GM18868 (cell line): ENCODE data around the gene PML.

Source experiments
- ATAC-seq: cut with Tn5 transposase; IDR thresholded peaks from one replicate; pipeline ENCODE4 v1.9.1; 2021; ENCODE audit warnings: mild to moderate bottlenecking, moderate library complexity; ENCODE audit not compliant: unreplicated experiment

PML gene

DNA sequence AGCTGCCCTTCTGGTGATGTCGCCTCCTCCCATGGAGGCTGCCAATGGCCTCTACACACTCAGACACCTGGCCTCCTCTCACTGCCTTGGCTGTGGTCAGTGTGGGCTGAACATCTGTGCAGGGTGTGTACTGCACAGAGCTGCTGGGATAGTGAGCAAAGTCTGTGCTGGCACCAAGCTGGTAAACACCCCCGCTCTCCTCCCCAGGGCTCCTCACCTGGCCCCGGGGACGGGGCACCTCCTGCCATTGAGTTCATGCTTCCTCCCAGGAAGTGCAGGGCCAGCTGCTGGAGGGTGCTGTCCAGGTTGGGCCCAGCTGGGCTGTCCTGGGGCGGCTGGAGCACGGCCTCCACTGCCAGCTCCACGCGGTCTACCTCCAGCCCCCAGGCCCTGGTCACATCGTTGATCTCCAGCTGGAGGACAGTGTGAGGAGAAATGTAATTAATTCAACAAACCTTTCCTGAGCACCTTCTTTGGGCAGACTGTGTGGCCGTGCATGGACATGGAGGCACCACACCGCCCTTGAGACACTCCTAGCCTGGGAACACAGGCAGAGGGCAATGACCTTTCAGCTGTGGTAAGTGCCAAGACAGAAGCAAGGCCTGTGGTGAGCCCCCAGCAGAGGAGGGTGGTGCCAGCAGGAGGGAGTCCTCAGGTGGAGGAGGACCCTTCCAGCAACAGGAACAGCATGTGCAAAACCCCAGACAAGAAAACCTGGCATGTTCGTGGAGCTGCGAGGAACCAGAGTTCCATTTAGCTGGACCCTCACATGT, 9.2 kb upstream of the PML start:
- no peak for ATAC-seq

DNA sequence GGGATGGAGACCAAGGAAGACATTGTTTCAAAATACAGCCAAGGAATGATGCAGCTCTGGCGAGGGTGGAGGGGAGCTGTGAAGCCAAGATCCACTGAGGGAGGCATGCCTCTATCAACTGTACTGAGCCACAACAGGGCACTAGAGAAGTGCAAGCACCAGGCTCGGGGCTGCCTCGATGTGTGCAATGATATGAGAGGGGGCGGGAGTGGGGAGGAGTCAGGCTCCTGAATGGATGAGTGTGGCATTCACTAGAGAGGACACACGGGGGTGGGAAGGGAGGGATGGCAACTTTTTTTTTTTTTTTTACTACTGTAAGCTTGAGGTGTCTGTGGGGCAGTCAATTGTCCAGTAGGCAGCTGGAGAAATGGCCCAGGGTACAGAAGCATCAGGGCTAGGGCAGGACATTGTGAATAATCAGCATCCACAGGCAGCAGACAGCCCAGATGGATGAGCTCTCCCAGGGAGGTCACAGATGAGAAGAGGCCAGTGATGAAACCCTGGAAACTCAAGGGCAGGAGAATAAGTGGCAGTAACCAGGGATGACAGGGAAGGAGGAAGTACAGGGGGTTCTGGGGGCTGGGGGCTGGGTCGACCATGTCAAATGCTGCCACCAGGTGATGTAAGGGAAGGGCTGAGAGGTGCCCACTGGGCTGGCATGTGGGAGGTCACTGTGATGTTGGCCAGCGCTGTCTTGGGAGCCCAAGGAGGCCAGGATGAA, 8.3 kb upstream of the PML start:
- ATAC-seq, result no peak

DNA sequence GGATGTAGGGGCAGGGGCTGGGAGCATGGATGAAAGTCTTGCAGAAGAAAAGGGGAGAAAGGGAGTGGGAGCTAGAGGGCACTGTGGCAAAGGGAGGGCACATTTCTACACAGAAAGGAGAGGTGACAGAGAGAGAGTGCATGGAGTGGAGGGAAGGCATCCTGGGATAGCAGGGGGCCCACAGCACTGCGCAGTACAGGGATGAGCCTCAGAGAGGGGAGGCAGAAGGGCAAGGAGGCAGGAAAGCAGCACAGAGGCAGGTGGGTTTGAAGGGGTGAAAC, 7.8 kb upstream of the PML start:
- ATAC-seq, result no peak

DNA sequence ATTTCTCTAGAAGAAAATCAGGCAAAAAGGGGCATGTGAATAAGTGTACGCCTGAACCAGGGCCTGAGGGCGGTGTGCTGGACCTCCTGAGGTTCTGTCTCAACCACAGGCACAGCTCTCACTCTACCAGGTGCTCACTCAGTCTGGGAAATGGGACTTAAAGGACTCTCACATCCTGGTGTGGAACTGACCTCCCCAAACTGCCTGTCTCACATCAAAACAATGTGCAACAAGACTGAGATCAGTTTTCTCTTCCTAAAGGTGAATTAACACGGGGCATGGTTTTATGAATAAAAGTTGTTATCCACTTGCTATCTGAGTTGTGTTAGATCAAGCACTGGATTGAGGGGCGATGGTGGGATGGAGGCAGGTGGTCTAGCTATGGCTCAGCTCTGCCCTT, 7.3 kb upstream of the PML start:
- no peak for ATAC-seq

DNA sequence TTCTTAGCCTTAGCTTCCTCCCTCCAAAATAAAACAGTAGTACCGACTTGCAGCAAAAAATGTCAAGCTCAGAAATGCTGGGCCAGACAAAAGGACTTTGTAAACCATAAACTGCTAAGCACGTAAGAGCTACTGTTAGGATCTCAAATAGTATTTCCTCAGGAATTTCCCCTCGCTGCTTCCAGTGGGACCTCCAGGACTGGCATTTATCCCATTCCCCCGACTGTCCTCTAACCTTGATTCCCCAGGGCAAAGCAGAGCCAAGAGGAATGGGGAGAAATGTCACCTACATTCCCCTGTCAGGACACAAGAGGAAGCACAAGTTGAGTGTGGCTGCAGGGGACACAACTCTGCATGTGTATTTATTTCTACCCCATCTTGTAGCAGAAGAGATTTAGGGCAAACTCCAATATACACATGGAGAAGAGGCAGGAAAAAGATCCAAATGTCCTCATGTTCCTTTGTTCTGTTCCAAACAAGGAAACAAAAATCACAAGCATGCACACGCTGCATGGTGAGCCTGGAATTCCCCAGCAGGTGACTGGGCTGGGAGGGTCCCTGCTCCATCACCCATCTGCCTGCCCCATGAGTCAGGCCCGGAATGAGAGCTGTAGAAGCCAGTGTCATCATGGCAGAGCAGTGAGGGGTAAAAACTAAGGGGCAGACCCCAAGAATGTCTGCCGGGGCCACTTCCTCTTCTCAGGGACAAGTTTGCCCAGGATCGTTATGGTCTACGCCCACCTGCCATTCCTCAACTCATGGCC, 6.7 kb upstream of the PML start:
- ATAC-seq, result peak; percentile 42

DNA sequence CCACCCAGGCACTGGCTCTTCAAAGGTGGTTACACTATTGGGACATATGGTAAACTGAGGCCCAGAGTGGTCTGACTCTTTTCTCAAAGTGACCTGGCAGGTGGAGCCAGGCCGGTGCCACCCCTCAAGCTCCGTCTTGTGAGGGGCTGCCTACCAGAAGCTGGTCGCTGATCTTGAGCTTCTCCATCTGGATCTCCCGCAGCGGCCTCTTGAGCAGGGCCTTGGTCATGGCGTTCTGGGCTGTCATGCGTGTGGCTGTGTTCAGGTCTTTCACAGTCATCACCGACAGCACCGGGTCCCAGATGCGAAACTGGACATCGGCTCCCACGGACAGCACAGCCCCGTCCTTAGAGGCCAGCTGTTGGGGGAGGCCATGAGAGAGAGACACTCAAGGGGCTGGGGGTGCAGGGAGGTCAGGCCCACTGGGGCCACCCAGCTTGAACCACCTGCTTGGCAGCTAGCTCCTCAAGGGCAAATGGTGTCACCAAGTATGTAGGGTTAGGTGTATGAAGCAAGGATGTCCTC, 6.0 kb upstream of the PML start:
- no peak for ATAC-seq

DNA sequence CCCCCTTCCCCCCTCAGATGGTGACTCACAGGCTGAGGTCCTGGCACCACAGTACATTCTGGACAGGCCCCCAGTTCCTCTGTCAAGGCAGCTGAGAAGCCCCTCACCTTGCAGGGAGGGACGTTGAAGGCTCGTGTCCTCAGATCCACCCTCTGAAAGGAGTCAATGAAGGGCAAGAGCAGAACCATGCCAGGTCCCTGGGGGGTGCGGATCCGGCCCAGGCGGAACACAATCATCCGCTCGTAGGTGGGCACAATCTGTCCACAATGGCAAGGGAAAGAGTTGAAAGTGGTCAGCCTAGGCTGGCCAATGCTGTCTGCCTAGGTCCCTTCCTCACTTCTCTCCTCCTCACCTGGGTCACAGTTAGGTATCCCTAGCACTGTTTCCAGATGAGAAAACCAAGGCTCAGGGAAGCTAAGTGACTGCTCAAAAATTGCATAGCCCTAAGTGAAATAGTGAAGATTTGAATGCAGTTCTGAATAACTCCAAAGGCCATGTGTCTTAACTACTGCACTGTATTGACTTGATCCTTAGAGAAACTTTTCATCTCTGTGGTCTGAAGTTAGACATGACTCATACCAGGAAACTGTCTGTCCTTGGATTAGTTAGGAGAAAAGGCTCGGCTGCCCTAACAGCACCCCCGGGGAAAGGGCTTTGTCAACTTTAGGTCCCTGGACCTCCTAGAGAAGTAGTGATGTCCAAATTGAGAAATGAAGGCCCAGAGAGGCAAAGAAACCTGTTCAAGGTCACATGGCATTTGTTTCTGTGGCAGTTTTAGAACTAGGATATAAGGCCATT, 5.3 kb upstream of the PML start:
- ATAC-seq, result no peak

DNA sequence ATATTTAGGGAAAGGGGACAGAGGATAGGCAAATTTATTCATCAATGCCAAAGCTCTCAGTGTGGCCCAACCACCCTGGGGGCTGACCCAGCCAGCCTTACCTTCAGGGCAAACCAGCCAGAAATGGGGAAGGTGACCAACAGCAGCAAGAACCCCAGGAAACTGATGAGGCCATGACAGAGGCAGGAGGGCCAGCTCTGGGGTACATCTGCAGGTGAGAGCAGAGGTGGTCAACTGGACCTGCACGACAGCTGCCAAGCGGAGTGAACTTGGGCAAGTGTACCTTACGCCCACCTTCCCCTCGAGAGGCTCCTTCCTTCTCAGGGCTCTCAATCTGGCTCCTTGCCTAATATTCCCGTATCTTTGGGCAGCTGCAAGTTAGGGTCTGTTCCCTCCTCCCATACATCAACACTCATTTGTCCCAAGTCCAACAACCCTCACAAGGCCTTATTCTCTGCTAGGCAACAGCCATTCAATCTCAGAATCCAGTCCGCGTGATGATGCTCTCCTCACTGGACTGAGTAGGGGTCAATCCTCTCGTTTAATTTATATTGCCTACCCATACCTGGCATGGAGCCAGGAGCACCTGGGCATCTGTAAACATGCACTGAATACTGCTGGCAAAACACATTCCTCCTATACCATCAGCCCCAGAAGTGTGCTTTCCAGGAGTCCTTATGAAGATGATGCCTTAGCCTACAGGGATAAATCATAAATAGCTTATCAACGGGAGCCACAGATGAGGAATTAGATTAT, 4.1 kb upstream of the PML start:
- ATAC-seq, result no peak

DNA sequence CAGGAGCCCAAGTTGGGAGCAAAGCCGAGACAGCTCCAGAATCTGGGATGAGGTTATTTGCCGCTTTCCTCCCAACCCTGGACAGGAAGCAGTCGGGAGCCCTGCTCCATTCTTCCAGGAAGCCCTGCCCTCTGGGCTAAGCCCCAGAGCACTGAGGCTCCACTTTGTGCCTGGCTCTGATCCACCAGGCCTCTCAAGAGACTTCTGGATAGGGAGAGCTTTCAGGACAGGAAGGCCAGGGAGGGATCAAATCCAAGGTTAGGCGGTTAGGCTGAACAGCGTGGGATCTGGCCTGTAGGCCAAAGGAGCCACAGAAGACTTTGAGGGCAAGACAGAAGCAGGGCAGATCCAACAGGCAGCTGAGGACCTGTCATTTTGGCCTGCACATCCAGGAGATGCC, 3.3 kb upstream of the PML start:
- no peak for ATAC-seq

DNA sequence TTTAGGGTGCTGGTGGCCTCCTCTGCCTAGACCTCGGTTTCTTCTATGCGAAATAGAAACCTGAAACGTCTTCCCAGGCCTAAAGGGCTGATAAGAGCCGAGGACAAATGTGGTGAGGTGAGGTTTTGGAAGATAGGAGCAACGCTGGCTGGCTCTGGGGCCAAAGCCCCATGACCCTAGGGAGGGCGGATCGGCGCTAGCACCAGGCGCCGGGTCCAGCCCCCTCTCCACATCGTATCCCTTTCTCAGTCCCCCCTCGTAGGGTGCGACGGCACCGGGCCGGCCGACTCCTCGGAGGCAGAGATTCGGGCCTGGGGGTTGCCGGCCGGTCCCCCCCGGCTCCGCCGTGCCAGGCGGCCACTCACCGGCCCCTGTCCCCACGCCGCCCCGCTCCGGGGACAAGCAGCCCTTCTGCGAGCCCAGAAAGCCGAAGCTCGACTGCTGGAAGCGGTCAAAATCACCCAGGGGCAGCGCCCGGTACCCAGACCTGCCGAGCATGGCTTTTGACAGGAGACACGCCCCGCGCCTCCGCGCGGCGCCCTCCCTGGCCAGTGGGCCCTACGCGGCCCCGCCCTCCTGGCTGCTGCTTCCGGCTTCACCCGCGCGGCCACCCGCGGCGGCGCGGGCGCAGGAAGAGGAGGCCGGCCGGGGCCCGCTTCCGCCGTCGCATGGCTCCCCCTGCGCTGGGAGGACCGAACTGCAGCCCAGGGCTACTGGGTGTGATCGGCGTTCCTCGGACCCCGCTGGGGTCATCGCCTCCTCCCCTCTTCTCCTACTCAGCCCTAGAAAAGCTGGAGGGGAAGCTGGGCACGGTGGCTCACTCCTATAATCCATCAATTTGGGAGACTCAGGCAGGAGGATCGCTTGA, 2.6 kb upstream of the PML start, which contains the start of gene STOML1:
TSS of gene STOML1 (minus strand) at position 570 of the 868 bp plus-strand sequence. CDS start at position 498, 72 bp downstream.
- ATAC-seq, result peak; percentile 59

DNA sequence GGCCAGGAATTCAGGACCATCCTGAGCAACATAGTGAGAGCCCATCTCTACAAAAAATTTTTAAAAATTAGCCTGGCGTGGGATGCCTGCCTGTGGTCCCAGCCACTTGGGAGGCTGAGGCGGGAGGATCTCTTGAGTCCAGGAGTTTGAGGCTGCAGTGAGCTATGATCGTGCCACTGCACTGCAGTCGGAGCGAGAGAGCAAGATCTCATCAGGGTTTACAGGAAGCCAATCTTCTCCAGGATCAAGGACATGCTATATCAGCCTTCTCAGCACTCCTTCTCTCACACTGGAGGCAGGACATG, 2.0 kb upstream of the PML start:
- no peak for ATAC-seq

DNA sequence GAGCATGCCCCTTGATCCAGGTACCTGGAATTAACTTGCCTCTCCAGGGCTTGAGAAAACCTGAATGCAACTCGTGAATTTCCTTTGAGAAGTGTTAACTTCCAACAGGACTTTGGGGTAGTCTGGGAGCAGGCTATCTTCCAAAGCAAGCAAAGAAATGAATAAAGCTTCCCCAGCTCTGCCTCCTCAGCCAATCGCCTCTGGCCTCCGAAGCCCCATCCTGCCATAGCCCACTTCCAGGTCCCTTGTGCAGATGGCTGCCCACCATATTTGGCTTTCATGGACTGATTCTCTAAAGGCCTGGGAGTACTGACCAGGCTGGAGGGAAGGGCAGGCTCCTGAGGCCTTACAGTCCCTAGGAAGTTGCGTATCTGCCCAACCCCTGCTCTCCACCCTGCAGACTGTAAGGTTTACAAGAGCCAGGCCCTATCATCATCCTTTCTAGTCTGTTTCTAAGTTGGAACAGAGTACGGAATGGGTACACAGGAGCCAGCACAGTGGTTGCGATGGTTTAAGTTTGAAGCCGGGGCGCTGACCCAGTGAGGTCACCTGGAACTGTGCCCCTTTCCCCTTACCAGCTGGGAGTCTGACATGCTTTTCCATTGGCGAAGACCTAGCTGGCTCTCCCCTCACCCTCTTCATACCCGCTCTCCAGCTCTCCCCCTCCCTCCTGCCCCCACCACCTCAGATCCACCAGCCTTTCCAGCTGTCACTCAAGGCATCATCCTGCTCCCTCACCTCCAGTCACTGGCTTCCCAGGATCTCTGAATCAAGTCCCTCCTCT, 1.1 kb upstream of the PML start:
- ATAC-seq, result no peak

DNA sequence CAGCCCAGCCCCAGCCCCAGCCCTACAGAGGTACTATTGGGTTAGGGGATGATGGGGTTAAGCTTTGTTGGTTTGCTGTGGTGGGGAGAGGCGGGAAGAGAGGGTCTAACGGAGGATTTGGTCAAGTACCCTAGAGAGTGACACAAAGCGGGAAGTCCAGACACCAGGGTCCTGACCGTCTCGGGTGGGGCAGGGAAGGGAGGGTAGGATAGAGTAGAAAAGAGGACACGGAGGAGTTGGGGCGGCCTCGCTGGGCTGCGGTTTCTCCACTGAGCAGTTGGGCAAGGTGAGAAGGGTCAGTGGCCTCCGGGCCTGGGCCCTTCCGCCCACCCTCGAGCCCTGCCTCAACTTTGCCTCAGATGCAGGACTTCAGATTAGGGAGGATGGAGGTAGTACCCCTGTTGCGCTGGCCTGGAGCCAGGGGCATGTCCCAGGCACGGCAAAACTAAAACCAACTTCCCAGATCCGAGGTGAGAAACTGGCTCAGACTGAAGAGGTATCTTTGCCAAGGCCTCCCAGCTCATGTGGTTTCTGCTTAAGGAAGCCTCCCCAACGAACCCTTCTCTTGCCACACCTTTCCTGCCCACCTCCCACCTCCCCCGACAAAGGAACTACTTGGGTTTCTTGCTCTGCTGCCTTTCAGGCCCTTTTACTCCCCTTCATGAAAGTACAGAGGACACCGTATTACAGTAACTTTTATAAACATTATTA, 551 bp downstream of the PML start:
- no peak for ATAC-seq

DNA sequence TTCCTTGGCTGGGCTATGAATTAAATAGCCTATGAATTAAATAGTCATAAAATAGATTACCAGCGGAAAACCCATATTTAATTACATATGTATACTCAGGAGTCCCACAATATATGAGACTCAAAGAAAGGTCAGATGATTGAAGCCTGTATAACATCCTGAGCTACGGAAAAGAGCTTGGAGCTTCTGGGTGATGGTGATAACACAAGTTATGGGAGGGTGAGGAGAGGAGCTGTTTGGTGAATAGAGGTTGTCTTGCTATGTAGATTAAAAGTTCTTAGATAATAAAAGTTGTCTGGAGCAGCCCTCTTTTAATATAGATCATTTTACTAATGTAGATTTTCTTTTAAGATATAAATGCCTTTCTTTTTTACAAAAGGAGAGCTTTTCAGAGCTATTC, 1.8 kb downstream of the PML start:
- no peak for ATAC-seq

DNA sequence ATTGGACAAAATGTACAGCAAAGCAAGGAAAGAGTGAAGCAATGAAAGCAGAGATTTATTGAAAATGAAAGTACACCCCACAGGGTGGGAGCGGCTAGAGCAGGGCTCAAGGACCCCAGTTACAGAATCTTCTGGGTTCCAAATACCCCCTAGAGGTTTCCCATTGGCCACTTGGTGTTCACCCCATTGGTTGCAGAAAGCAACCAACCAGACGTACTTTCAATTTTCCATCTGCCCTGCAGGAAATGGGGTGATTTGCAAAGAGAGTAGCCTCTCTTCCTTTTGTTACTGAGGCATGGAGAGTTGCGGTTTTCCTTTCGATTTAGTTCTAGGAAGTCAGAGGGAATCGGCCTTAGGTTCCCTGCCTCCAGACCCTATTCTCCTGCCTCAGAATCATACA, 2.4 kb downstream of the PML start:
- ATAC-seq, result no peak

DNA sequence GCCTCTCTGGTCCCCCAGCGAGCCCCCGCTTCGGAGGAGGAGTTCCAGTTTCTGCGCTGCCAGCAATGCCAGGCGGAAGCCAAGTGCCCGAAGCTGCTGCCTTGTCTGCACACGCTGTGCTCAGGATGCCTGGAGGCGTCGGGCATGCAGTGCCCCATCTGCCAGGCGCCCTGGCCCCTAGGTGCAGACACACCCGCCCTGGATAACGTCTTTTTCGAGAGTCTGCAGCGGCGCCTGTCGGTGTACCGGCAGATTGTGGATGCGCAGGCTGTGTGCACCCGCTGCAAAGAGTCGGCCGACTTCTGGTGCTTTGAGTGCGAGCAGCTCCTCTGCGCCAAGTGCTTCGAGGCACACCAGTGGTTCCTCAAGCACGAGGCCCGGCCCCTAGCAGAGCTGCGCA, 3.5 kb downstream of the PML start:
- ATAC-seq, result no peak

DNA sequence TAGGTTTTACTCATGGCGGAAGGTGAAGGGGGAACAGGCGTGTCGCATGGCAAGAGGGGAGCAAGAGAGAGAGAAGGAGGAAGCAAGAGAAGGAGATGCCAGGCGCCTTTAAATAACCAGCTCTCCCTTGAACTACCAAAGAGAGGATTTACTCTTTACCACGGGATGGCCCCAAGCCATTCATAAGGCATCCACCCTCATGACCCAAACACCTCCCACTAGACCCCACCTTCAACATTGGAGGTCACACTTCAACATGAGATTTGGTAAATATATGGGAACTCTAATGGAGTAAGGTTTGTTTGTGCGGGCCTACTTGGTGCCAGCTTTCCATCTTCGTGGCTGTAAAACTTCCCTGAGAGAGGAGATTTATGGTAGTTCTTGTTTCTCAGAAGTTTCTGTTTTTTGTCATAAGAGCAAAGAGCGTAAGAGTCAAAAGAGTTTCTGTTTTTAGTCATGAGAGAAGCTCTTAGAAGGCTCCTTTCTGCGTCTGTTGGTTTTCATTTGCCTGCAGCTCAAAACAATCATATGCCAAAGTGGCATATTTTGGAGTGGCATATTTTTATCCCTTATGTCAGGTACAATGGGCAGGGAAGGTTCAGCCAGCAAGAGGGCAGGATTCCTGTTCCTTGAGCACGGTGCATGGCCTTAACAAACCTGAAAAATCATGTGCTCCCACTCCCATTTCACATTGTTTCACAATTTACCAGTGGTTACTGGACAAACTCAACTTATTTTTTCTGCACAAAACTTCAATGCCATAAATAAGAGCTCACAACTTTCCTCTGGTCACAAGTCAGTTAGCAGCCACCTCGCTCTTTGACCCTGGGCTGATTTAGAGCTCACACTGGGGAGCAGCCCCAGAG, 12.5 kb downstream of the PML start:
- ATAC-seq, result no peak
